GM12875 (cell line): ENCODE measurements around the gene NFX1.
"Not testable (repeated sequence)": the region's sequence is repeated elsewhere in the genome, so short reads cannot be mapped to it uniquely, and the experiment has no call there.

Source experiments
- H3K4me3 ChIP-seq: one replicate; pipeline ENCODE4 v1.5.1; 2011; ENCODE audit warnings: low read depth, low read length, control low read depth
- TF ChIP-seq, protein P1 (sequence below): IDR thresholded peaks from 2 replicates; pipeline ENCODE4 v1.5.1; 2011; ENCODE audit warnings: low read depth, mild to moderate bottlenecking, control low read depth, inconsistent platforms, low read length, moderate library complexity, borderline replicate concordance; ENCODE audit not compliant: insufficient read depth

The NFX1 gene

GRCh38 chr9:33380390-33381094 is 90.2 kb downstream of the NFX1 start:
- no peak overlapping the region for H3K4me3 ChIP-seq
- TF ChIP-seq, protein P1, sequence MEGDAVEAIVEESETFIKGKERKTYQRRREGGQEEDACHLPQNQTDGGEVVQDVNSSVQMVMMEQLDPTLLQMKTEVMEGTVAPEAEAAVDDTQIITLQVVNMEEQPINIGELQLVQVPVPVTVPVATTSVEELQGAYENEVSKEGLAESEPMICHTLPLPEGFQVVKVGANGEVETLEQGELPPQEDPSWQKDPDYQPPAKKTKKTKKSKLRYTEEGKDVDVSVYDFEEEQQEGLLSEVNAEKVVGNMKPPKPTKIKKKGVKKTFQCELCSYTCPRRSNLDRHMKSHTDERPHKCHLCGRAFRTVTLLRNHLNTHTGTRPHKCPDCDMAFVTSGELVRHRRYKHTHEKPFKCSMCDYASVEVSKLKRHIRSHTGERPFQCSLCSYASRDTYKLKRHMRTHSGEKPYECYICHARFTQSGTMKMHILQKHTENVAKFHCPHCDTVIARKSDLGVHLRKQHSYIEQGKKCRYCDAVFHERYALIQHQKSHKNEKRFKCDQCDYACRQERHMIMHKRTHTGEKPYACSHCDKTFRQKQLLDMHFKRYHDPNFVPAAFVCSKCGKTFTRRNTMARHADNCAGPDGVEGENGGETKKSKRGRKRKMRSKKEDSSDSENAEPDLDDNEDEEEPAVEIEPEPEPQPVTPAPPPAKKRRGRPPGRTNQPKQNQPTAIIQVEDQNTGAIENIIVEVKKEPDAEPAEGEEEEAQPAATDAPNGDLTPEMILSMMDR, result no peak

GRCh38 chr9:33381231-33381791 is 91.0 kb downstream of the NFX1 start:
- TF ChIP-seq, protein P1, result no peak
- H3K4me3 ChIP-seq, result no peak overlapping the region

GRCh38 chr9:33382397-33382796 is 92.1 kb downstream of the NFX1 start:
- H3K4me3 ChIP-seq, result not testable (repeated sequence)

- H3K4me3 ChIP-seq, result not testable (repeated sequence)
Observed at GRCh38 chr9:33383396-33383795, 93.1 kb downstream of the NFX1 start.

- H3K4me3 ChIP-seq, result not testable (repeated sequence)
Observed at GRCh38 chr9:33385536-33385935, 95.2 kb downstream of the NFX1 start.

GRCh38 chr9:33385979-33386640 is 95.8 kb downstream of the NFX1 start:
- not testable (repeated sequence) for H3K4me3 ChIP-seq

GRCh38 chr9:33386641-33386996 is 96.3 kb downstream of the NFX1 start:
- H3K4me3 ChIP-seq, result not testable (repeated sequence)

- H3K4me3 ChIP-seq, result not testable (repeated sequence)
Observed at GRCh38 chr9:33386998-33387397, 96.7 kb downstream of the NFX1 start.

- TF ChIP-seq, protein P1, result no peak
- no peak overlapping the region for H3K4me3 ChIP-seq
Observed at GRCh38 chr9:33388110-33388994, 98.0 kb downstream of the NFX1 start.

DNA sequence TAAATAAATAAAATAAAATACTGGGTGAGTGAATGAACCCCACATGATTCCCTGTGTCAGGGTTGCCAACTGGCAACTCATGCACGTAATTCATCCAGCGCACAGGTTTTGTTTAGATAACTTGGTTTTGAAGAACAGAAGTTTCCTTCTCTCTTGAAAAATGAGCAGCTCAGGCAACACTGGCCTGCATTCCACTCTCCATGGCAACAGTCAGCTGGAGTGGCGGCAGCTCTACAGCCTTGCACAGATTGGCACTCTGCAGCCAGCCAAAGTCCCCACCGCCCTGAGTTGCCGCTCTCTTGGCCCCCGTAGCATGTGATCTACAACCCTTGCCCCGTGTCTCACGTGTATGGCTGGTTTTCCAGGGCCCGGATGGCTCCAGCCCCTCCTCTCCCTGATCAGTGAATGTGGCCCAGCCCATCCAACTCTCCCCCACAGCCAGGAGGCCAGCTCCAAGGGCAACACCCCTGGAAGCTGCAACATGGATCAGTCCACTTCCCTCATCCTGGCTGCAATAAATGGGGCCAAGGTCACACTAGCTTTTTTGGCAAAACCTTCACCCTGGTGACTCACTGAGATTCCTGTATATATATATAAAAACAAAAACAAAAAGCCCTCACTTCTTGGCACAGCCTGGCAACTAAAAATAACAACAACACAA is 100.9 kb downstream of the NFX1 start:
- H3K4me3 ChIP-seq, result not testable (repeated sequence)

- H3K4me3 ChIP-seq, result not testable (repeated sequence)
Observed at GRCh38 chr9:33392591-33393021, 102.3 kb downstream of the NFX1 start.
